Midbrain (tissue), 1 donor: Measurements from ENCODE around the gene PMF1.

Source experiments
- DNase-seq: peaks from one replicate; lab custom pipeline; 2025; lab: John Stamatoyannopoulos, UW

The PMF1 gene

GRCh38 chr1:156268336-156268735 is 55.5 kb downstream of the PMF1 start:
- no peak for DNase-seq

- DNase-seq = no peak
Observed at GRCh38 chr1:156270314-156270713, 57.5 kb downstream of the PMF1 start.

GRCh38 chr1:156276532-156276931 is 63.7 kb downstream of the PMF1 start:
- DNase-seq = no peak

- no peak for DNase-seq
Observed at GRCh38 chr1:156276966-156277381, 64.2 kb downstream of the PMF1 start.

- DNase-seq = no peak
Observed at GRCh38 chr1:156279837-156280236, 67.0 kb downstream of the PMF1 start.

GRCh38 chr1:156281281-156281680 is 68.5 kb downstream of the PMF1 start:
- DNase-seq = no peak

GRCh38 chr1:156281693-156282478 is 69.1 kb downstream of the PMF1 start:
- no peak for DNase-seq

- DNase-seq = peak; percentile 97
Observed at GRCh38 chr1:156282479-156283222, 69.8 kb downstream of the PMF1 start, which contains the start of gene SMG5. SMG5 (minus strand) TSS chr1:156282825; CDS start chr1:156282680, 145 bp downstream.

- DNase-seq = no peak
Observed at GRCh38 chr1:156283521-156283920, 70.7 kb downstream of the PMF1 start.

GRCh38 chr1:156284112-156284511 is 71.3 kb downstream of the PMF1 start, which contains the start of gene TMEM79:
TMEM79 (plus strand) TSS chr1:156284325; CDS start chr1:156285227, 902 bp downstream.
- no peak for DNase-seq

- no peak for DNase-seq
Observed at GRCh38 chr1:156284757-156285156, 72.0 kb downstream of the PMF1 start.

GRCh38 chr1:156285437-156285836 is 72.6 kb downstream of the PMF1 start:
- no peak for DNase-seq

GRCh38 chr1:156286061-156286460 is 73.3 kb downstream of the PMF1 start:
- DNase-seq = no peak
